SH-SY5Y (cell line): ENCODE data around the gene TRIP13.

ENCODE experiments used
- GATA2 ChIP-seq: IDR thresholded peaks from 2 replicates; pipeline ENCODE4 v1.6.1; 2011; ENCODE audit warnings: mild to moderate bottlenecking, low read depth, low read length
- GATA3 ChIP-seq: IDR thresholded peaks from 2 replicates; pipeline ENCODE4 v1.6.1; 2011; ENCODE audit warnings: low read depth, mild to moderate bottlenecking, low read length, moderate library complexity

- TF ChIP-seq GATA3 (no peak), GATA2 (no peak)
Measured at GRCh38 chr5:933251-933861, 40.7 kb downstream of the TRIP13 start.
